Astrocyte of the spinal cord (primary cell): ENCODE measurements around the gene AMACR.

Source experiments
- DNase-seq: peaks from one replicate; pipeline ENCODE4 v3.0.0; 2011; ENCODE audit warnings: low read depth, low spot score
- H3K4me3 ChIP-seq: 2 replicates; pipeline ENCODE4 v1.5.1; 2011; ENCODE audit warnings: low read depth, mild to moderate bottlenecking, low read length, moderate library complexity
- in situ Hi-C: cut with HindIII; loops from 2 replicates; pipeline ENCODE4 v1.10.0; 2017; ENCODE audit warnings: low sequenced_read_pairs
- TF ChIP-seq, protein P1 (sequence below): IDR thresholded peaks from 2 replicates; pipeline ENCODE4 v1.5.1; 2012; ENCODE audit warnings: low read depth, mild to moderate bottlenecking, low read length, inconsistent platforms

Gene AMACR

GRCh38 chr5:34007621-34008600 is at the start of gene AMACR:
AMACR (minus strand) TSS chr5:34008050; CDS start chr5:34008019, 31 bp downstream.
- TF ChIP-seq, protein P1, sequence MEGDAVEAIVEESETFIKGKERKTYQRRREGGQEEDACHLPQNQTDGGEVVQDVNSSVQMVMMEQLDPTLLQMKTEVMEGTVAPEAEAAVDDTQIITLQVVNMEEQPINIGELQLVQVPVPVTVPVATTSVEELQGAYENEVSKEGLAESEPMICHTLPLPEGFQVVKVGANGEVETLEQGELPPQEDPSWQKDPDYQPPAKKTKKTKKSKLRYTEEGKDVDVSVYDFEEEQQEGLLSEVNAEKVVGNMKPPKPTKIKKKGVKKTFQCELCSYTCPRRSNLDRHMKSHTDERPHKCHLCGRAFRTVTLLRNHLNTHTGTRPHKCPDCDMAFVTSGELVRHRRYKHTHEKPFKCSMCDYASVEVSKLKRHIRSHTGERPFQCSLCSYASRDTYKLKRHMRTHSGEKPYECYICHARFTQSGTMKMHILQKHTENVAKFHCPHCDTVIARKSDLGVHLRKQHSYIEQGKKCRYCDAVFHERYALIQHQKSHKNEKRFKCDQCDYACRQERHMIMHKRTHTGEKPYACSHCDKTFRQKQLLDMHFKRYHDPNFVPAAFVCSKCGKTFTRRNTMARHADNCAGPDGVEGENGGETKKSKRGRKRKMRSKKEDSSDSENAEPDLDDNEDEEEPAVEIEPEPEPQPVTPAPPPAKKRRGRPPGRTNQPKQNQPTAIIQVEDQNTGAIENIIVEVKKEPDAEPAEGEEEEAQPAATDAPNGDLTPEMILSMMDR, result peak; percentile 12
- H3K4me3 ChIP-seq, result peak within 1 kb of the TSS; percentile 58
- in situ Hi-C loops, result no loop called here
- peak; percentile 99 for DNase-seq

GRCh38 chr5:34057569-34057968 is 49.7 kb upstream of the AMACR start:
- in situ Hi-C loops, result no loop called here
- no peak for DNase-seq
- H3K4me3 ChIP-seq, result no peak overlapping the region
- TF ChIP-seq, protein P1, result no peak

DNA sequence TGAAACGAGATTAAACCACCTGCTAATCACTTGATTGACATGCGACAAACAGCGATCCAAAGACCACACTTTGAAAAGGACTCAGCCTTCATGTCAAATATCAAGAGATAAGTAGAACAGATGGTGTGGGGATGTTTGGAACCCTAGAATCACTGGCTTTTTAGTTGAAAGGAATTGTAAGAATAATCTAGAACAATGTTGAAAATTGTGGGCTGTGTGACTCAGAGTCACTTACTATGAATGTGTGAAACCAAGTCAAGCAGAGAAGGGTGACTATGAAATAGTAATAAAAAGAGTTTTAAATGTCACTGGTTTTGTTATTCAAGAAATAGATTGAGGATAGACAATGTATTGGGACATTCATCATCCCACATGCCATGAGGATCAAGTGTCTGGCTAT is 49.3 kb upstream of the AMACR start:
- TF ChIP-seq, protein P1, result no peak
- no peak for DNase-seq
- in situ Hi-C loops, result no loop called here
- no peak overlapping the region for H3K4me3 ChIP-seq

- no peak for DNase-seq
- no peak overlapping the region for H3K4me3 ChIP-seq
- TF ChIP-seq, protein P1, result no peak
- in situ Hi-C loops, result no loop called here
Observed at GRCh38 chr5:34055667-34056066, 47.8 kb upstream of the AMACR start.

- in situ Hi-C loops, result no loop called here
- TF ChIP-seq, protein P1, result no peak
- H3K4me3 ChIP-seq, result no peak overlapping the region
- DNase-seq, result no peak
Observed at GRCh38 chr5:34054400-34054729, 46.5 kb upstream of the AMACR start.

DNA sequence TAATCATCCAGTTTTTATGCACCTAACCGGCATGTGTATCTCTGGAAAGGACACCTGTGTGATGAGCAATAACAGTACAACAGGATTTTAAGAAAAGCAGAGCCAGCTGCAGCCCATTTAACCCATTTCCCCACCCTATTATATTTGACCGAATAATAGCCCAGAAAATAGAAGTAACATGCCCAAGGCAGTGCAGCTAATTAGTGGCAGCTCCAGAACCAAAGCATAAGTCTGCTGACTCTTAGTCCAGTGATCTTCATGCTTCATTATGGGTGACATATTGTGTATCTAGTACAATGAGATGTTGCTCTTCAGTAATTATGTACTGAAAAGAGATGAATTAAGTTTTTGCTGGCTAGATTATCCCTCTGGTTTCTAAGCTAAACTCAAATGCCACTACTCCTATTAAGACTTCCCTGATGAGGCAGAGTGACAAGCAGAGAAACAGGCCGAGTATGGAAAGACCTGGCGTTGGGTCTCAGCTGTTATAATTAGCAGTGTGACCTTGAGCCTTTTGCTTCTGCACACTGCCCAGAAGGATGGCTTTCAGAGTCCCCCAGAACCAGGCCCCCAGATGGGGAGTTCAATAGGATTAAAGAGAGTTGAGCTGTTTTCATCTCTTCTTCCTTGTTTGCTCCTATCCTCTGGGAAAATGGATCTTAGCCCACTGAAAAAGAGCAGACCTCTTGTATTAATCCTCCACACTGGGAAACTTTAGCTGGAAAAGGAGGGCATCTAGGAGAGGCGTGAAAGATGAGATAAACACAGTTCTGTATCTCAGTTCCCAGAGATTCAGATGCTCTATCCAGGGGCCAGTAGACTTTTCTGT is 45.9 kb upstream of the AMACR start:
- TF ChIP-seq, protein P1, result no peak
- in situ Hi-C loops, result no loop called here
- H3K4me3 ChIP-seq, result no peak overlapping the region
- no peak for DNase-seq
